GM18868 (cell line): Measurements from ENCODE around the gene SLC9A8.
"Not testable (repeated sequence)": the region's sequence is repeated elsewhere in the genome, so short reads cannot be mapped to it uniquely, and the experiment has no call there.

Experiments
- ATAC-seq: cut with Tn5 transposase; IDR thresholded peaks from one replicate; pipeline ENCODE4 v1.9.1; 2021; ENCODE audit warnings: mild to moderate bottlenecking, moderate library complexity; ENCODE audit not compliant: unreplicated experiment

The SLC9A8 gene, protein sequence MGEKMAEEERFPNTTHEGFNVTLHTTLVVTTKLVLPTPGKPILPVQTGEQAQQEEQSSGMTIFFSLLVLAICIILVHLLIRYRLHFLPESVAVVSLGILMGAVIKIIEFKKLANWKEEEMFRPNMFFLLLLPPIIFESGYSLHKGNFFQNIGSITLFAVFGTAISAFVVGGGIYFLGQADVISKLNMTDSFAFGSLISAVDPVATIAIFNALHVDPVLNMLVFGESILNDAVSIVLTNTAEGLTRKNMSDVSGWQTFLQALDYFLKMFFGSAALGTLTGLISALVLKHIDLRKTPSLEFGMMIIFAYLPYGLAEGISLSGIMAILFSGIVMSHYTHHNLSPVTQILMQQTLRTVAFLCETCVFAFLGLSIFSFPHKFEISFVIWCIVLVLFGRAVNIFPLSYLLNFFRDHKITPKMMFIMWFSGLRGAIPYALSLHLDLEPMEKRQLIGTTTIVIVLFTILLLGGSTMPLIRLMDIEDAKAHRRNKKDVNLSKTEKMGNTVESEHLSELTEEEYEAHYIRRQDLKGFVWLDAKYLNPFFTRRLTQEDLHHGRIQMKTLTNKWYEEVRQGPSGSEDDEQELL

GRCh38 chr20:49812507-49813304, at the start of gene SLC9A8:
Gene SLC9A8 (plus strand): TSS chr20:49812828. CDS start chr20:49812923, 95 bp downstream.
- peak; percentile 84 for ATAC-seq

GRCh38 chr20:49762940-49763766, 49.5 kb upstream of the SLC9A8 start:
- no peak for ATAC-seq

GRCh38 chr20:49765413-49765736, 47.3 kb upstream of the SLC9A8 start:
- ATAC-seq, result no peak

- no peak for ATAC-seq
Measured at GRCh38 chr20:49765846-49766541, 46.6 kb upstream of the SLC9A8 start.

GRCh38 chr20:49766979-49767521, 45.6 kb upstream of the SLC9A8 start:
- no peak for ATAC-seq

- ATAC-seq, result no peak
Measured at GRCh38 chr20:49768204-49769047, 44.2 kb upstream of the SLC9A8 start.

- no peak for ATAC-seq
Measured at GRCh38 chr20:49769048-49769581, 43.5 kb upstream of the SLC9A8 start.

- ATAC-seq, result no peak
Measured at GRCh38 chr20:49770634-49771033, 42.0 kb upstream of the SLC9A8 start.

DNA sequence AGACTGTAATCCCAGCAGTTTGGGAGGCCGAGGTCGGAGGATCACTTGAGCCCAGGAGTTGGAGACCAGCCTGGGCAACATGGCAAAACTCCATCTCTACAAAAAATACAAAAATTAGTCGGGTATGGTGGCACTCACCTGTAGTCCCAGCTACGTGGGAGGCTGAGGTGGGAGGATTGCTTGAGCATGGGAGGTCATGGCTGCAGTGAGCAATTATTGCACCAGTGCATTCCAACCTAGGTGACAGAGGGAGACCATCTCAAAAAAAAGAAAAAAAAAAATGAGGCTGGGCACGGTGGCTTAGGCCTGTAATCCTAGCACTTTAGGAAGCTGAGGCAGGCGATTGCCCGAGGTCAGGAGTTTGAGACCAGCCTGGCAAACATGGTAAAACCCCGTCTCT, 38.4 kb upstream of the SLC9A8 start:
- ATAC-seq, result not testable (repeated sequence)

GRCh38 chr20:49775229-49775693, 37.4 kb upstream of the SLC9A8 start:
- ATAC-seq, result no peak

DNA sequence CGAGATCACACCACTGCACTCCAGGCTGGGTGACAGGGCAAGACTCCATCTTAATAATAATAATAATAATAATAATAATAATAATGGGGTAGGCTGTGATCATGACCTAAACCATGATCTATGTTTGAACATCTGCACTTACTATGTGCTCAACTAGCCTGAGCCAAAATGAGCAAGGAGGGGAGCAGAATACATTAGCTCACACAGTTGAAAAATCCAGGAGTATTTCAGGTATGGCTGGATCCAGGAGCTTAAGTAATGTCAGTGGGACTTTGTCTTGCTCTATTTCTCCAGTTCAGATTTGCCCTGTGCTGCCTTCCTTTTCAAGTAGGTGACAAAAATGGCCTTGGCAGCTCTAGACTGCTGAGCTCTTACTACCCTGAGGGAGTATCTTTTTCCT, 32.7 kb upstream of the SLC9A8 start:
- no peak for ATAC-seq

DNA sequence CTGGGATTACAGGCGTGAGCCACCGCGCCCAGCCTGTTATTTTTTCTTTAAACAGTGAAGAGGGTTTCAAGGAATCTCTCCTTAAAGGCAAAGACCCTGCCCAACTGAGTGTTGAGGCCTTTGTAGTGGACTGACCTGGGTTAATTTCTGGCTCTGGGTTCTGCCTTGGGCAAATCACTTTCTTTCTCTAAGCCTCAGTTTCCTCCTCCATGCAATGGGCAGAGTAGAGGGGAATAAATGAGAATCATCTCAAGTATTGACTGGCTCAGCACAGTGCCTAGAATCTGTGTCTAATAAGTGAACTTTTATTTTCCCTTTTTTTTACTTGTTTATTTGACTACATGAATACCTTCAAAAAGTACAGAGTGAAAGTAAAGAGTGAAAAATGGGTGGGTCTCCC, 31.0 kb upstream of the SLC9A8 start:
- no peak for ATAC-seq

- ATAC-seq, result not testable (repeated sequence)
Measured at GRCh38 chr20:49782439-49782838, 30.2 kb upstream of the SLC9A8 start.

- not testable (repeated sequence) for ATAC-seq
Measured at GRCh38 chr20:49783021-49783995, 29.3 kb upstream of the SLC9A8 start.

- no peak for ATAC-seq
Measured at GRCh38 chr20:49784291-49784690, 28.3 kb upstream of the SLC9A8 start.

- ATAC-seq, result peak; percentile 19
Measured at GRCh38 chr20:49785149-49785851, 27.3 kb upstream of the SLC9A8 start.

DNA sequence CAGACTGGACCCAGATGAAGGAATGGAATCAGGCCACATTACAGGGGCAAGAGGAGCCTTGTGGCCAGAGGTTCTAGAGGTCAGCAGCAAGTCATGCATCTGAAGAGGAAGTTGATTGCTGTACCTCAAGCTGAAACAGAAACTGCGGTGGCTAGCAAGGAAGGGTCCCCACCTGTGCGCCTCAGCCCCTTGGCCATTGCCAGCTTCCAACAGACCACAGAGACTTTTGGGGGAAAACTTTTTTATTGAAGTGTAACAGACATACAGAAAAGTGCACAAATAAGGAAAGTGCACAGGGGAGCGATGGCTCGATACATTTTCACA, 26.8 kb upstream of the SLC9A8 start:
- peak; percentile 75 for ATAC-seq
